ENCODE results near the gene ANKS3. TPM values are rescaled to one million over a fixed set of nuclear protein-coding genes. Genes with fewer than 3 reads are reported as not detected.

Gene ANKS3
- total RNA-seq, 1 experiment from 2014 or later: 32.8 TPM

GRCh38 chr16:4714996-4715395 lies 19.1 kb downstream of the ANKS3 start:
- Histone ChIP-seq H3K4me1 (replicated peaks; ENCODE audit: insufficient read depth) (no peaks in the 10 kb centered on the region), H3K27ac (no peak overlapping the region), H3F3A (ENCODE audit: insufficient read depth, low read depth) (no peaks in the 10 kb centered on the region), H3K27me3 (ENCODE audit: insufficient read depth, low read depth) (no peaks in the 10 kb centered on the region), H3K79me2 (ENCODE audit: low read depth) (no peaks in the 10 kb centered on the region), H3K4me3 (no peak overlapping the region), H3K36me3 (ENCODE audit: low read depth) (0 out of 2 replicates have a peak, but pooled peaks cover 8% of the 10 kb centered on the region), H3K9me3 (ENCODE audit: insufficient read depth, low read depth) (no peaks in the 10 kb centered on the region), H2AFZ (no peak overlapping the region), H3K4me2 (no peak overlapping the region), H3K9me2 (ENCODE audit: insufficient read depth) (no peaks in the 10 kb centered on the region), H4K20me1 (ENCODE audit: insufficient read depth) (no peaks in the 10 kb centered on the region)
- TF ChIP-seq CTCF (conservative IDR thresholded peaks at IDR 0.05) (no peak), EZH2 (IDR thresholded peaks at IDR 0.05; ENCODE audit: low read depth) (no peak)
- BruUV-seq (replicated peaks): no TSS peak
- ChIA-PET POLR2A (ENCODE audit: unreplicated experiment) (no interaction called here), CTCF (no interaction called here)
- intact Hi-C loops (cut with micrococcal nuclease; ENCODE audit: unreplicated experiment): no loop called here
- DNase-seq: no peak

- Histone ChIP-seq H3K4me3 (no peak overlapping the region), H3K9me2 (ENCODE audit: insufficient read depth) (no peaks in the 10 kb centered on the region), H3K9me3 (ENCODE audit: insufficient read depth, low read depth) (no peaks in the 10 kb centered on the region), H3F3A (ENCODE audit: insufficient read depth, low read depth) (no peaks in the 10 kb centered on the region), H3K79me2 (ENCODE audit: low read depth) (no peaks in the 10 kb centered on the region), H2AFZ (no peak overlapping the region), H3K36me3 (ENCODE audit: low read depth) (0 out of 2 replicates have a peak, but pooled peaks cover 14% of the 10 kb centered on the region), H4K20me1 (ENCODE audit: insufficient read depth) (no peaks in the 10 kb centered on the region), H3K27ac (no peak overlapping the region), H3K4me1 (replicated peaks; ENCODE audit: insufficient read depth) (no peaks in the 10 kb centered on the region), H3K4me2 (no peak overlapping the region), H3K27me3 (ENCODE audit: insufficient read depth, low read depth) (no peaks in the 10 kb centered on the region)
- ChIA-PET POLR2A (ENCODE audit: unreplicated experiment) (no interaction called here), CTCF (no interaction called here)
- intact Hi-C loops (cut with micrococcal nuclease; ENCODE audit: unreplicated experiment): no loop called here
- DNase-seq: no peak
- no TSS peak for BruUV-seq (replicated peaks)
- TF ChIP-seq EZH2 (IDR thresholded peaks at IDR 0.05; ENCODE audit: low read depth): no peak
- no peak for TF ChIP-seq CTCF (conservative IDR thresholded peaks at IDR 0.05)
Observed at GRCh38 chr16:4713663-4714501, 20.2 kb downstream of the ANKS3 start.

- no peak overlapping the region for H3K4me3 ChIP-seq
- no peaks in the 10 kb centered on the region for H3K4me1 ChIP-seq (replicated peaks; ENCODE audit: insufficient read depth)
- TF ChIP-seq CTCF (conservative IDR thresholded peaks at IDR 0.05): no peak
- no peak for TF ChIP-seq EZH2 (IDR thresholded peaks at IDR 0.05; ENCODE audit: low read depth)
- H3K27me3 ChIP-seq (ENCODE audit: insufficient read depth, low read depth): no peaks in the 10 kb centered on the region
- POLR2A ChIA-PET (ENCODE audit: unreplicated experiment): interaction anchor here (0.6 kb wide), 1 partner anchor 23 kb away, joined by 5 read pairs; no protein-coding TSS in a partner anchor
- no TSS peak for BruUV-seq (replicated peaks)
- no peaks in the 10 kb centered on the region for H3K79me2 ChIP-seq (ENCODE audit: low read depth)
- no peaks in the 10 kb centered on the region for H3F3A ChIP-seq (ENCODE audit: insufficient read depth, low read depth)
- no peak overlapping the region for H3K27ac ChIP-seq
- no peak for DNase-seq
- no peaks in the 10 kb centered on the region for H3K9me3 ChIP-seq (ENCODE audit: insufficient read depth, low read depth)
- 0 out of 2 replicates have a peak, but pooled peaks cover 14% of the 10 kb centered on the region for H3K36me3 ChIP-seq (ENCODE audit: low read depth)
- no peaks in the 10 kb centered on the region for H4K20me1 ChIP-seq (ENCODE audit: insufficient read depth)
- H3K4me2 ChIP-seq: no peak overlapping the region
- CTCF ChIA-PET: no interaction called here
- no peaks in the 10 kb centered on the region for H3K9me2 ChIP-seq (ENCODE audit: insufficient read depth)
- H2AFZ ChIP-seq: no peak overlapping the region
- intact Hi-C loops (cut with micrococcal nuclease; ENCODE audit: unreplicated experiment): no loop called here
Observed at GRCh38 chr16:4709481-4709880, 24.6 kb downstream of the ANKS3 start.
